Measurements from ENCODE around the gene PSMG3.

GRCh38 chr7:1567049-1567771, 2.6 kb downstream of the PSMG3 start:
- TF ChIP-seq POLR2A (IDR thresholded peaks at IDR 0.05; ENCODE audit: low read depth), result no peak
- TF ChIP-seq CTCF (IDR thresholded peaks at IDR 0.05), result no peak
- TF ChIP-seq EP300 (IDR thresholded peaks at IDR 0.05), result no peak
- TF ChIP-seq POLR2AphosphoS5 (IDR thresholded peaks at IDR 0.05), result no peak

All from esophagus muscularis mucosa (tissue), 4 donors.